HepG2 (cell line): ENCODE measurements around the gene RRBP1. TPM values are rescaled to one million over a fixed set of nuclear protein-coding genes. Genes with fewer than 3 reads are reported as not detected.

Experiments
- ATF7-NPFF ChIP-seq: sonication (generic); formaldehyde crosslinking; IDR thresholded peaks from 2 replicates; pipeline ENCODE4 v1.8.1; 2023; ENCODE audit warnings: mild to moderate bottlenecking, low read depth, missing genetic modification reagents, moderate library complexity
- BCLAF1 ChIP-seq: fragments of 450-650 bp; IDR thresholded peaks from 2 replicates; pipeline ENCODE4 v1.6.1; 2017; ENCODE audit warnings: mild to moderate bottlenecking
- CCDC6 ChIP-seq: sonication (generic); formaldehyde crosslinking; IDR thresholded peaks from 2 replicates; pipeline ENCODE4 v1.8.1; 2022; ENCODE audit warnings: mild to moderate bottlenecking, missing genetic modification reagents, moderate library complexity
- DNMT1 ChIP-seq: sonication (generic); formaldehyde crosslinking; IDR thresholded peaks from 2 replicates; pipeline ENCODE4 v1.5.1; 2020; ENCODE audit warnings: mild to moderate bottlenecking, missing genetic modification reagents
- ETV5 ChIP-seq: IDR thresholded peaks from 2 replicates; pipeline ENCODE4 v1.6.1; 2018; ENCODE audit warnings: missing biosample characterization, missing genetic modification reagents, inconsistent platforms, borderline replicate concordance
- HES4 ChIP-seq: sonication (generic); formaldehyde crosslinking; IDR thresholded peaks from 2 replicates; pipeline ENCODE4 v1.9.0; 2021; ENCODE audit warnings: mild to moderate bottlenecking, missing genetic modification reagents, borderline replicate concordance
- KLF15 ChIP-seq: sonication (generic); formaldehyde crosslinking; IDR thresholded peaks from 2 replicates; pipeline ENCODE4 v1.8.1; 2023; ENCODE audit warnings: borderline replicate concordance, mild to moderate bottlenecking, inconsistent platforms, missing genetic modification reagents, mixed read lengths
- MYC ChIP-seq: sonication (generic); formaldehyde crosslinking; IDR thresholded peaks from 2 replicates; pipeline ENCODE4 v1.9.0; 2021; ENCODE audit warnings: missing genetic modification reagents, borderline replicate concordance
- NR2F2 ChIP-seq: IDR thresholded peaks from 2 replicates; pipeline ENCODE4 v1.6.1; 2012; ENCODE audit warnings: low read depth, inconsistent platforms, borderline replicate concordance
- RBAK ChIP-seq: sonication (generic); formaldehyde crosslinking; IDR thresholded peaks from 2 replicates; pipeline ENCODE4 v1.5.1; 2020; ENCODE audit warnings: mild to moderate bottlenecking, missing genetic modification reagents
- RXRB ChIP-seq: IDR thresholded peaks from 2 replicates; pipeline ENCODE4 v1.6.1; 2016; ENCODE audit warnings: borderline replicate concordance, missing genetic modification reagents, missing compliant biosample characterization
- SNAI1 ChIP-seq: sonication (generic); formaldehyde crosslinking; IDR thresholded peaks from 2 replicates; pipeline ENCODE4 v1.5.0; 2020; ENCODE audit warnings: mild to moderate bottlenecking, missing genetic modification reagents, borderline replicate concordance
- THAP9 ChIP-seq: sonication (generic); formaldehyde crosslinking; IDR thresholded peaks from 2 replicates; pipeline ENCODE4; 2020; ENCODE audit warnings: missing genetic modification reagents, mild to moderate bottlenecking, borderline replicate concordance
- ZFP36L2 ChIP-seq: sonication (generic); formaldehyde crosslinking; IDR thresholded peaks from 2 replicates; pipeline ENCODE4 v1.4.0; 2020; ENCODE audit warnings: missing genetic modification reagents
- ZNF235 ChIP-seq: sonication (generic); formaldehyde crosslinking; IDR thresholded peaks from 2 replicates; pipeline ENCODE4 v1.8.1; 2023; ENCODE audit warnings: mild to moderate bottlenecking, missing genetic modification reagents, borderline replicate concordance
- ZNF510 ChIP-seq: sonication (generic); formaldehyde crosslinking; IDR thresholded peaks from 2 replicates; pipeline ENCODE4 v1.4.0; 2020; ENCODE audit warnings: low read depth, mild to moderate bottlenecking, missing genetic modification reagents
- ZNF619 ChIP-seq: sonication (generic); formaldehyde crosslinking; IDR thresholded peaks from 2 replicates; pipeline ENCODE4 v1.4.0; 2020; ENCODE audit warnings: mild to moderate bottlenecking, missing genetic modification reagents
- ZNF773 ChIP-seq: sonication (generic); formaldehyde crosslinking; IDR thresholded peaks from 2 replicates; pipeline ENCODE4 v1.4.0; 2020; ENCODE audit warnings: missing genetic modification reagents, borderline replicate concordance
- ZZZ3 ChIP-seq: sonication (generic); formaldehyde crosslinking; IDR thresholded peaks from 2 replicates; pipeline ENCODE4 v1.4.0; 2020; ENCODE audit warnings: missing genetic modification reagents, mild to moderate bottlenecking, borderline replicate concordance
- polyA plus RNA-seq, 8 experiments: library from polyadenylated mRNA; depleted of rRNA in 3 of 8; stranded (reverse) in 7 of 8; unstranded in 1 of 8; fragments of >200 nt; fragmentation: Illumina TruSeq in 4 of 8; extraction: Trizol in 4 of 8; gene quantifications; 2 replicates each; pipeline versions ENCODE4 v1.2.1 to v1.2.3, GENCODE V29; 2011 to 2016; ENCODE audit warnings: low read depth in 4 of 8, missing spikeins in 1 of 8, mixed read lengths in 1 of 8; ENCODE audit not compliant: insufficient read depth in 1 of 8
- total RNA-seq, 5 experiments: library from RNA; depleted of rRNA; stranded (reverse); fragments of >200 nt; fragmentation: Illumina TruSeq; extraction: Trizol; gene quantifications; 2 replicates each; pipeline ENCODE4 v1.2.3, GENCODE V29; 2016; ENCODE audit warnings: low read depth in 1 of 5
- TF ChIP-seq, protein P1 (sequence below): sonication (generic); formaldehyde crosslinking; IDR thresholded peaks from 2 replicates; pipeline ENCODE4 v1.5.0; 2020; ENCODE audit warnings: mild to moderate bottlenecking, missing genetic modification reagents

Gene RRBP1
- total and polyA plus RNA-seq, 2 of the 13 experiments (the other 11 are each of a cell fraction or from before 2014, with no cell fraction given): 150 to 222 TPM

- TF ChIP-seq MYC (CRISPR knock-in tag) (peak; percentile 91), RXRB (CRISPR knock-in tag) (peak; percentile 90), THAP9 (CRISPR knock-in tag) (peak; percentile 81; the same call in 1 of the 2 replicates), ZNF510 (CRISPR knock-in tag) (0 out of 2 replicates have a peak, but pooled peaks have one; percentile 75), ETV5 (CRISPR knock-in tag) (peak; percentile 84; the same call in 1 of the 2 replicates), ZNF619 (CRISPR knock-in tag) (peak; percentile 96), RBAK (CRISPR knock-in tag) (peak; percentile 84; the same call in 1 of the 2 replicates), CCDC6 (0 out of 2 replicates have a peak, but pooled peaks have one; percentile 38), DNMT1 (CRISPR knock-in tag) (peak; percentile 49), BCLAF1 (no peak), ATF7-NPFF (peak; percentile 76), NR2F2 (peak; percentile 75), KLF15 (peak; percentile 91; the same call in 1 of the 2 replicates), ZFP36L2 (peak; percentile 89; the same call in 1 of the 2 replicates), SNAI1 (CRISPR knock-in tag) (peak; percentile 85; the same call in 1 of the 2 replicates), HES4 (no peak; the same call in none of the 2 replicates), ZNF235 (CRISPR knock-in tag) (peak; percentile 48; the same call in 1 of the 2 replicates), ZNF773 (CRISPR knock-in tag) (peak; percentile 91; the same call in 1 of the 2 replicates), ZZZ3 (CRISPR knock-in tag) (peak; percentile 53; the same call in 1 of the 2 replicates)
- TF ChIP-seq, protein P1, sequence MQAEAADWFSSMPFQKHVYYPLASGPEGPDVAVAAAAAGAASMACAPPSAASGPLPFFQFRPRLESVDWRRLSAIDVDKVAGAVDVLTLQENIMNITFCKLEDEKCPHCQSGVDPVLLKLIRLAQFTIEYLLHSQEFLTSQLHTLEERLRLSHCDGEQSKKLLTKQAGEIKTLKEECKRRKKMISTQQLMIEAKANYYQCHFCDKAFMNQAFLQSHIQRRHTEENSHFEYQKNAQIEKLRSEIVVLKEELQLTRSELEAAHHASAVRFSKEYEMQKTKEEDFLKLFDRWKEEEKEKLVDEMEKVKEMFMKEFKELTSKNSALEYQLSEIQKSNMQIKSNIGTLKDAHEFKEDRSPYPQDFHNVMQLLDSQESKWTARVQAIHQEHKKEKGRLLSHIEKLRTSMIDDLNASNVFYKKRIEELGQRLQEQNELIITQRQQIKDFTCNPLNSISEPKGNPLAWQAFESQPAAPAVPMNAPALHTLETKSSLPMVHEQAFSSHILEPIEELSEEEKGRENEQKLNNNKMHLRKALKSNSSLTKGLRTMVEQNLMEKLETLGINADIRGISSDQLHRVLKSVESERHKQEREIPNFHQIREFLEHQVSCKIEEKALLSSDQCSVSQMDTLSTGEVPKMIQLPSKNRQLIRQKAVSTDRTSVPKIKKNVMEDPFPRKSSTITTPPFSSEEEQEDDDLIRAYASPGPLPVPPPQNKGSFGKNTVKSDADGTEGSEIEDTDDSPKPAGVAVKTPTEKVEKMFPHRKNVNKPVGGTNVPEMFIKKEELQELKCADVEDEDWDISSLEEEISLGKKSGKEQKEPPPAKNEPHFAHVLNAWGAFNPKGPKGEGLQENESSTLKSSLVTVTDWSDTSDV (CRISPR knock-in tag): peak; percentile 29; the same call in 1 of the 2 replicates
These were observed at the start of gene RRBP1 (continued) for GRCh38 chr20:17682103-17682888.
